Heart left ventricle (tissue), 16 donors: Measurements from ENCODE around the gene EIF2B2. TPM values are rescaled to one million over a fixed set of nuclear protein-coding genes. Genes with fewer than 3 reads are reported as not detected.

Experiments
- ATAC-seq, 4 donors: fragments of 200-7000 bp; cut with Tn5 transposase; one replicate each; pipeline ENCODE4 v1.9.1; 2020 to 2022; ENCODE audit warnings: moderate library complexity in 4 of 4, mild to moderate bottlenecking in 3 of 4, moderate number of reproducible peaks in 1 of 4
- DNase-seq, 5 donors: peaks; one replicate each; pipeline ENCODE4 v3.0.0-alpha.2; 2020
- H3K27ac ChIP-seq, 12 donors: fragments of 200-600 bp; sonication (generic) in 4 of 12; one replicate each; pipeline versions ENCODE4 v1.5.0 to v1.8.0; 2016 to 2022; ENCODE audit warnings: mild to moderate bottlenecking in 2 of 12
- H3K27me3 ChIP-seq, 9 donors: fragments of 200-600 bp; sonication (generic) in 2 of 9; one replicate each; pipeline versions ENCODE4 v1.5.1 to v1.8.0; 2016 to 2022; ENCODE audit warnings: mild to moderate bottlenecking in 3 of 9
- H3K36me3 ChIP-seq, 9 donors: fragments of 200-600 bp; sonication (generic) in 2 of 9; one replicate each; pipeline versions ENCODE4 v1.5.0 to v1.8.0; 2018 to 2022; ENCODE audit warnings: mild to moderate bottlenecking in 2 of 9
- H3K4me1 ChIP-seq, 12 donors: fragments of 200-600 bp; sonication (generic) in 4 of 12; one replicate each; pipeline versions ENCODE4 v1.5.0 to v1.8.0; 2016 to 2022; ENCODE audit warnings: mild to moderate bottlenecking in 3 of 12
- H3K4me3 ChIP-seq, 12 donors: fragments of 200-600 bp; sonication (generic) in 4 of 12; one replicate each; pipeline versions ENCODE4 v1.5.0 to v1.8.0; 2017 to 2022; ENCODE audit warnings: mild to moderate bottlenecking in 9 of 12, moderate library complexity in 4 of 12
- H3K9me3 ChIP-seq, 12 donors: fragments of 200-600 bp; sonication (generic) in 4 of 12; one replicate each; pipeline versions ENCODE4 v1.5.0 to v1.8.0; 2016 to 2022; ENCODE audit warnings: mild to moderate bottlenecking in 1 of 12
- CTCF ChIP-seq, 12 donors: fragments of 200-600 bp; sonication (generic) in 4 of 12; IDR thresholded peaks; one replicate each; pipeline versions ENCODE4 v1.5.0 to v1.8.0; 2018 to 2022; ENCODE audit warnings: antibody characterized with exemption in 12 of 12, mild to moderate bottlenecking in 5 of 12
- POLR2A ChIP-seq, 2 donors: fragments of 450-650 bp; IDR thresholded peaks; one replicate each; pipeline ENCODE4 v1.6.1; 2017; ENCODE audit warnings: antibody characterized with exemption in 2 of 2, mild to moderate bottlenecking in 2 of 2, moderate library complexity in 2 of 2
- WGBS, 4 donors: extraction: QIAGEN DNeasy Blood & Tissue Kit in 2 of 4; methylation state at CpG; one replicate each; pipeline versions ENCODE4 v1.1.5 to v1.1.7; 2013 to 2018; 5-methylcytosine and 5-hydroxymethylcytosine counted together
- intact Hi-C, 10 donors: fragments of 100-400 bp; cut with DNase I; formaldehyde crosslinking; loops; one replicate each; pipeline versions ENCODE4 v1.11.1 to v1.14.2; 2022
- polyA plus RNA-seq, 2 donors: library from polyadenylated mRNA; stranded (reverse); fragments of 200-250 nt; gene quantifications; one replicate each; pipeline ENCODE4 v1.2.3, GENCODE V29; 2013
- total RNA-seq, 9 donors: library from RNA; depleted of rRNA in 2 of 9; stranded (reverse); fragments of >200 nt in 2 of 9; fragmentation: NEBNext Ultra II Directional in 3 of 9; extraction: Animal tissue kit (Norgen Biotek cat#: 25700) in 3 of 9; gene quantifications; one replicate each; pipeline versions ENCODE4 v1.1.0 to v1.2.4, GENCODE V29; 2016 to 2023
- donor health status: ischemic (EF 13 %, LVEDD 7.1; RV severe dilation, severe dysfunction).
- donor health status: healthy with polysubstance abuse.
- donor health status: DM: no; HTN: yes; CAD: no.
- donor health status: DM: no; HTN: no; CAD: no.
- donor health status: ischemic (EF 25% LVEDD 6.9; RV normal size, moderate dysfunction).
- donor health status: ischemic (EF 25% LVEDD 5.7; RV mildly dilated, moderate dysfunction).
- donor health status: healthy.
- donor health status: DM: yes; HTN: yes; CAD: no.
- donor health status: ischemic (EF 35%, LVEDD 5.7; RV mildly dilated, moderate dysfunction).
- donor health status: nonischemic (EF 11% LVEDD 7.7; RV severe dilation, severe dysfunction).
- donor health status: DM: yes; HTN: yes; CAD: no.
- donor health status: PGD.
- donor health status: ischemic (EF 29% LVEDD 5.4; RV normal size, mild dysfunction).
- donor health status: nonischemic (EF 23%, LVEDD 6.1; RV moderate dilation, normal function).

The EIF2B2 gene
- total and polyA plus RNA-seq, 11 donors = 16.0 to 68.8 (median 30.3) TPM

DNA sequence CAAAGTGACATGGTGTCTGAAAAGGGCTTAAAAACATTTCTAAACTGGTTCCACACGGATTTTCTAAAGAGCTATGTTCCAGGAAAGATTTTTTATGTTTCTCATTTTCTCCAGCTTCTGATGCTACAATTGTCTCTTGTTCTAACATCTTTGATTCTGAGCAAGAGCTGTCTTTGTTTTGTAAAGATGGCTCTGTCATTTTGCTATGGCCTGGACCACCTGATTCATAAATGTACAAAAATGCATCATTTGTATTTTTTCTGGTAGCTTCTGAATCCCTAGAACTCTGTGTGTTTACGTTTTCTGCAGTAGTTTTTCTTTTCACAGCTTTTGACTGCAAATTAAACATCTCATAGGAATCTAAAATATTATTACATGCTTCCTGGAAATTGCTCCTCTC lies 45.4 kb downstream of the EIF2B2 start:
- ATAC-seq = no peak
- Histone ChIP-seq H3K27ac (no peak overlapping the region), H3K9me3 (no peaks in the 10 kb centered on the region), H3K36me3 (peaks cover 0 to 6% (median 0%) of the 10 kb centered on the region in 9 donors), H3K27me3 (no peaks in the 10 kb centered on the region), H3K4me3 (no peak overlapping the region), H3K4me1 (peaks cover 0 to 57% (median 25%) of the 10 kb centered on the region in 12 donors)
- WGBS, 4 donors = 85 to 93% (median 89%) methylated on average over 2 of the region's 2 CpGs
- intact Hi-C loops = no loop called here
- TF ChIP-seq CTCF (IDR thresholded peaks at IDR 0.05) (no peak), POLR2A (IDR thresholded peaks at IDR 0.05) (no peak)
- DNase-seq = no peak

GRCh38 chr14:75049136-75049535 lies 46.4 kb downstream of the EIF2B2 start:
- intact Hi-C loops = no loop called here
- H3K4me1 ChIP-seq = peaks cover 0 to 56% (median 24%) of the 10 kb centered on the region in 12 donors

GRCh38 chr14:75049731-75050201 lies 47.0 kb downstream of the EIF2B2 start:
- intact Hi-C loops = loop anchor here in 3 of 10 donors (2.0 to 5.0 kb wide), 3 partner anchors 19 to 38 kb away; partner anchors contain the start of gene ZC2HC1C (in 1 of the 3)
- Histone ChIP-seq H3K9me3 (no peaks in the 10 kb centered on the region), H3K27ac (peak overlapping the region in 4 of 12 donors; percentile 26 to 93 (median 62)), H3K4me3 (peak overlapping the region in 1 of 12 donors; percentile 80), H3K4me1 (peaks cover 0 to 50% (median 21%) of the 10 kb centered on the region in 12 donors), H3K27me3 (no peaks in the 10 kb centered on the region), H3K36me3 (peaks cover 0 to 4% (median 0%) of the 10 kb centered on the region in 9 donors)
- no peak for ATAC-seq
- 87 to 91% (median 89%) methylated on average over 3 of the region's 3 CpGs for WGBS, 4 donors
- no peak for DNase-seq
- TF ChIP-seq POLR2A (IDR thresholded peaks at IDR 0.05) (no peak), CTCF (IDR thresholded peaks at IDR 0.05) (no peak)

More at GRCh38 chr14:75049136-75049535, 46.4 kb downstream of the EIF2B2 start:
- ATAC-seq (no peak), DNase-seq (no peak)
- TF ChIP-seq POLR2A (IDR thresholded peaks at IDR 0.05) (no peak), CTCF (IDR thresholded peaks at IDR 0.05) (no peak)
- peak overlapping the region in 3 of 12 donors; percentile 26 to 54 (median 34) for H3K27ac ChIP-seq
- no peaks in the 10 kb centered on the region for H3K27me3 ChIP-seq
- peaks cover 0 to 4% (median 0%) of the 10 kb centered on the region in 9 donors for H3K36me3 ChIP-seq
- H3K4me3 ChIP-seq = peak overlapping the region in 1 of 12 donors; percentile 4
- no peaks in the 10 kb centered on the region for H3K9me3 ChIP-seq
- 68 to 87% (median 76%) methylated on average over 5 of the region's 5 CpGs for whole genome bisulfite sequencing, 4 donors

GRCh38 chr14:75050852-75051555 lies 48.3 kb downstream of the EIF2B2 start, which contains the start of gene MLH3:
Gene MLH3, minus strand, starts transcription at chr14:75051467. Its CDS starts 1,812 bp downstream, at chr14:75049655.
- Histone ChIP-seq H3K27ac (peak within 1 kb of the TSS; percentile 67 to 93 (median 90)), H3K4me3 (peak within 1 kb of the TSS; percentile 48 to 80 (median 62)), H3K27me3 (no peaks in the 10 kb centered on the region), H3K4me1 (peaks cover 0 to 39% (median 15%) of the 10 kb centered on the region in 12 donors), H3K9me3 (no peaks in the 10 kb centered on the region), H3K36me3 (peaks cover 0 to 4% (median 0%) of the 10 kb centered on the region in 9 donors)
- WGBS, 4 donors = 1% methylated on average over 37 to 59 of the region's 59 CpGs
- intact Hi-C loops = loop anchor here in 3 of 10 donors (2.0 to 5.0 kb wide), 3 partner anchors 18 to 39 kb away; partner anchors contain the start of gene ZC2HC1C (in 1 of the 3)
- TF ChIP-seq POLR2A (IDR thresholded peaks at IDR 0.05) (peak in 1 of 2 donors; percentile 67), CTCF (IDR thresholded peaks at IDR 0.05) (peak in 2 of 12 donors; percentile 12)
- DNase-seq = peak; percentile 84 to 93 (median 89)
- peak; percentile 71 to 95 (median 92) for ATAC-seq
